ENCODE measurements around the gene TCF12. TPM values are rescaled to one million over a fixed set of nuclear protein-coding genes. Genes with fewer than 3 reads are reported as not detected.

Gene TCF12
- total and polyA plus RNA-seq, 2 of the 8 experiments (the other 6 are each of a cell fraction or from before 2014, with no cell fraction given) = 85.8 to 101 TPM

DNA sequence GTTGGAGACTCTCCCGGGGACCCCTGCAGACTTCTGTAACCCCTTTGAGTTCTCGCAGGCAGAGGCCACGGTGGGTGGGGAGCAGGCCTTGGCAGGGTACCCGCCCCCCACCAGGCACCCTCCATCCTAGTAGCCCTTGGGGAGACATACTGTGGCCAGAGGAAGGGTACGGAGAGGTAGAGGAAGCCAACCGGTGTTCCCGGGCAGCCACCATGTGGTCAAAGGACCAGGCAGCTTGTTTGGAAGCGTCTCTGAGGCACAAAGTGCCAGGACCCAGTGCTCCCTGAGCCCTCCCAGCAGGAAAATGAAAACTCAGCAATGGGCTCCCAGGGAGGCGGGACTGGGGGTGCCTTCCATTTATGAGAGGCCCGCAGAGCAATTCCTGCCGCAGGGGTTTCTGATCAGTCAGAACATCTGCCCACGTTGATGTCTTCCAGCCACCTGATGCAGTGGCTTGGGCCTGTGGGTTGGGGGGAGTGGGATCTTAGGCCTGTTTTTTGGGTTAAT, 404.9 kb downstream of the TCF12 start (continued):
- TF ChIP-seq ATF3 (IDR thresholded peaks at IDR 0.05; ENCODE audit: insufficient read depth, low read depth, low read length) (no peak), JUND (IDR thresholded peaks at IDR 0.05; ENCODE audit: low read length) (no peak), KDM5A (IDR thresholded peaks at IDR 0.05; ENCODE audit: low read length) (no peak)
